ENCODE results near the gene NFIC. TPM values are rescaled to one million over a fixed set of nuclear protein-coding genes. Genes with fewer than 3 reads are reported as not detected.

The NFIC gene
- total and polyA plus RNA-seq, 10 of the 15 experiments (the other 5 are each of a cell fraction or from before 2014, with no cell fraction given) = 0.71 to 53.5 (median 10.2) TPM

- Histone ChIP-seq H3K4me2 (ENCODE audit: control insufficient read depth, insufficient read depth) (no peak overlapping the region), H4K20me1 (ENCODE audit: control insufficient read depth, insufficient read depth) (peaks cover 3% of the 10 kb centered on the region; the same call in 1 of the 2 replicates), H3K36me3 (ENCODE audit: control insufficient read depth in 2 of 2, insufficient read depth in 2 of 2, low read length in 1 of 2) (peaks cover 0 to 16% of the 10 kb centered on the region in 2 experiments; a peak in 3 of 4 replicates), H3K4me3 (no peak overlapping the region), H3K9ac (ENCODE audit: control insufficient read depth, insufficient read depth, low read length) (no peak overlapping the region), H3K27ac (ENCODE audit: control insufficient read depth, insufficient read depth) (no peak overlapping the region), H3K4me1 (ENCODE audit: control insufficient read depth, insufficient read depth, low read length) (no peaks in the 10 kb centered on the region), H2AFZ (ENCODE audit: control insufficient read depth, low read depth, low read length) (no peak overlapping the region), H3K9me3 (replicated peaks; ENCODE audit: control insufficient read depth, insufficient read depth, low read length) (no peaks in the 10 kb centered on the region; the same call in 2 of the 3 replicates), H3K27me3 (replicated peaks in 1 of 2; ENCODE audit: control insufficient read depth in 2 of 2, insufficient read depth in 2 of 2, low read length in 1 of 2) (no peaks in the 10 kb centered on the region), H3K79me2 (ENCODE audit: control insufficient read depth, insufficient read depth, low read length) (peaks cover 19% of the 10 kb centered on the region)
- WGBS (ENCODE audit: insufficient coverage, insufficient replicate concordance, low lambda C conversion rate, missing lambda C conversion rate) = 85% methylated on average over 8 of the region's 8 CpGs
- TF ChIP-seq NFXL1 (IDR thresholded peaks at IDR 0.05; ENCODE audit: borderline replicate concordance) = no peak
- no peak for TF ChIP-seq PKNOX1 (IDR thresholded peaks at IDR 0.05)
- no peak for TF ChIP-seq MAX (IDR thresholded peaks at IDR 0.05; ENCODE audit: low read depth, low read length)
- TF ChIP-seq YBX1 (IDR thresholded peaks at IDR 0.05) = no peak
- TF ChIP-seq NBN (IDR thresholded peaks at IDR 0.05) = no peak
- no peak for TF ChIP-seq NR2C1 (IDR thresholded peaks at IDR 0.05)
- no peak for TF ChIP-seq HDAC6 (IDR thresholded peaks at IDR 0.05; ENCODE audit: unreplicated experiment)
- in situ Hi-C loops (cut with MboI) (no loop called here), intact Hi-C loops (cut with micrococcal nuclease; ENCODE audit: unreplicated experiment) (no loop called here)
- ATAC-seq (no peak), FAIRE-seq (no peak), DNase-seq (ENCODE audit: low read depth, low spot score) (no peak)
- ChIA-PET POLR2A (no interaction called here), SMC1A (ENCODE audit: uncharacterized antibody, unreplicated experiment) (no interaction called here), RAD21 (ENCODE audit: unreplicated experiment) (no interaction called here), CTCF (no interaction called here)
- no TSS peak for BruUV-seq (replicated peaks)
Measured at GRCh38 chr19:3396881-3397265, 30.5 kb downstream of the NFIC start.
